Hepatocyte (in vitro differentiated cells): ENCODE data around the gene TMEM250.

ENCODE experiments used
- CTCF ChIP-seq: fragments of 200-600 bp; sonication (generic); IDR thresholded peaks from 2 replicates; pipeline ENCODE4 v1.5.1; 2016; ENCODE audit warnings: antibody characterized with exemption, mild to moderate bottlenecking; ENCODE audit not compliant: poor library complexity
- EZH2 ChIP-seq: fragments of 200-600 bp; sonication (generic); IDR thresholded peaks from 2 replicates; pipeline ENCODE4 v1.6.1; 2016; ENCODE audit warnings: antibody characterized with exemption, mild to moderate bottlenecking, borderline replicate concordance
- EZH2phosphoT487 ChIP-seq: fragments of 200-600 bp; sonication (generic); IDR thresholded peaks from one replicate; pipeline ENCODE4 v1.6.1; 2018; ENCODE audit warnings: antibody characterized with exemption, mild to moderate bottlenecking, low read depth, moderate library complexity; ENCODE audit not compliant: unreplicated experiment, severe bottlenecking

- TF ChIP-seq CTCF (no peak), EZH2phosphoT487 (no peak), EZH2 (no peak)
Measured at GRCh38 chr9:136093995-136094881, 24.4 kb downstream of the TMEM250 start.
